Stimulated activated CD4-positive, alpha-beta T cell treated with anti-CD3 and anti-CD28 coated beads, TNF-alpha, amount 100 ng/mL, for 48 hours (primary cell): ENCODE results near the gene CNGB1.
"Not testable (repeated sequence)": the region's sequence is repeated elsewhere in the genome, so short reads cannot be mapped to it uniquely, and the experiment has no call there.

Experiments
- DNase-seq, 3 donors: peaks; one replicate each; pipeline ENCODE4 v3.0.0-alpha.2; 2020; ENCODE audit warnings: low read depth in 3 of 3

Gene CNGB1

GRCh38 chr16:57970970-57971369 is at the start of gene CNGB1:
CNGB1 (minus strand) TSS chr16:57971128; CDS start chr16:57967286, 3,842 bp downstream.
- DNase-seq, result no peak

- DNase-seq, result no peak
Observed at GRCh38 chr16:58019866-58020538, 49.1 kb upstream of the CNGB1 start.

- DNase-seq, result no peak
Observed at GRCh38 chr16:58018803-58019202, 47.9 kb upstream of the CNGB1 start.

- DNase-seq, result no peak
Observed at GRCh38 chr16:58016840-58017446, 46.0 kb upstream of the CNGB1 start.

- DNase-seq, result no peak
Observed at GRCh38 chr16:58013201-58013956, 42.5 kb upstream of the CNGB1 start.

- DNase-seq, result no peak
Observed at GRCh38 chr16:58012481-58012880, 41.6 kb upstream of the CNGB1 start.

GRCh38 chr16:58011652-58012051 is 40.7 kb upstream of the CNGB1 start:
- no peak for DNase-seq

DNA sequence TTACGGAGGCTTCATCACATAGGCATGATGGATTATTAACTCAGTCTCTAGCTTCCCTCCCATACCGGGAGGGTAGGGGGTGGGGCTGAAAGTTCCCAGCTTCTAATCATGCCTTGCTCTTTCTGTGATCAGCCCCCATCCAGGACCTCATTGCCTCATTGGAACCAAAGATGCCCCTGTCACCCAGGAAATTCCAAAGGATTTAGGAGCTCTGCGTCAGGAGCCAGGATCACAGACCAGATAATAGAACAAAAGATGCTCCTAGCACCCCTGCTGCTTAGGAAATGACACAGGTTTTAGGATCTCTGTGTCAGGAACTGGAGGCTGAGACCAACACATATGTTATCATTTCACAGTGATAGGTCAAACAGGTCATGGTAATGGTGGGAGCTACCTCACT is 40.0 kb upstream of the CNGB1 start:
- no peak for DNase-seq

- no peak for DNase-seq
Observed at GRCh38 chr16:58009856-58010416, 39.0 kb upstream of the CNGB1 start.

- DNase-seq, result not testable (repeated sequence)
Observed at GRCh38 chr16:58004736-58005135, 33.8 kb upstream of the CNGB1 start.

DNA sequence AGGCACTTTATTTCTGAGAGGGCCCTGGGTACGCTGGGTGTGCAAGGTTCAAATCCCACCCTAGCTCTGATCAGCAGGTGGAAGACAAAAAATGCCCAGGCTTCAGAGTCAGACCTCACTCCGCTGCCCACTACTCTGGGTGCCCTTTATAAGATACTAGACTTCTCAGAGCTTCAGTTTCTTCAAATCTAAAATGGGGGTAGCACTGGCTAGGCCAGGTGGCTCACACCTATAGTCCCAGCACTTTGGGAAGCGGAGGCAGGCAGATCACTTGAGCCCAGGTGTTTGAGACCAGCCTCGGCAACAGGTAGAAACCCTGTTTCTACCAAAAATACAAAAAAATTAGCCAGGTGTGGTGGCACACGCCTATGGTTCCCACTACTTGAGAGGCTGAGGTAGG is 32.0 kb upstream of the CNGB1 start:
- DNase-seq, result no peak

DNA sequence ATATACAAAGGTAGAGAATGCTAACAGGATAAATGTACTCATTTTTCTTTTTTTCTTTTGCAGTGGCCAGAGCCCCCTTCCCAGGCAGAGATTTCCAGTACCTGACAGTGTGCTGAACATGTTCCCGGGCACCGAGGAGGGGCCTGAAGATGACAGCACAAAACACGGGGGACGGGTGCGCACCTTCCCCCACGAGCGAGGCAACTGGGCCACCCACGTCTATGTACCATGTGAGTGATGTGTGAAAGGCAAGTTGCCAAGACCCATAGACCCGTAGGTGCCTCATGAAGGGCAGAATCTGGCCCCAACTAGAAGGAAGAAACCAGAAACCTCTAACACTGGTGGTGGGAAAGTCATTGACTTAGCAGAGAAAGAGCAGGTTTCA is 31.5 kb upstream of the CNGB1 start:
- DNase-seq, result no peak

DNA sequence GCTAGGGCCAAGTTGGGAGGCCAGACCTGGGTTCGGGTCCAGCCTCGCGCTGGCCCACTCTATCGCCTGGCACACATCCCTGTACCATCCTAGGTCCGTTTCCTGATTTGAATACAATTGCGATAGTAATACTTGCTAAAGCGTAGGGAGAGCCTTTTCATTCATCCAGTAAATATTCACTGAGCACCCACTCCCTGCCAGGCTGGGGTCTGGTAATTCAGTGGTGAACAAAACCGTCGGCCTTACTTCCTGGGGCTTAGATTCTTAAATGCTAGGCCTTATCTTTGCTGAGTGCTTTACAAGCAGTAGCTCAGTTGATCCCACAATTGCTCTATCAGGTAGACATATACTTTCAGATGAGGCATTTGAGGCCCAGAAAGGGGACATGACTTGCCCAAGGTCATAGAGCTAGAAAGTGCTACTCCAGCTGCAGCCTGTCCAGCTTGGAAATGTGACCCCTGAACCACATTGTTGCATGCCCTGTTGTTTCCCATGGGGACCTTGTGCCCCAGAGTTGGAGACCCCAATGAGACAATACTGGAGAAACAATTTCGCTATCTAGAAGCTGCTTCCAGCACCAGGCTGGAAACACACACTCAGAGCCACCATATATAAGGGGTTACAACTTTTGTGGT is 31.0 kb upstream of the CNGB1 start:
- DNase-seq, result no peak

DNA sequence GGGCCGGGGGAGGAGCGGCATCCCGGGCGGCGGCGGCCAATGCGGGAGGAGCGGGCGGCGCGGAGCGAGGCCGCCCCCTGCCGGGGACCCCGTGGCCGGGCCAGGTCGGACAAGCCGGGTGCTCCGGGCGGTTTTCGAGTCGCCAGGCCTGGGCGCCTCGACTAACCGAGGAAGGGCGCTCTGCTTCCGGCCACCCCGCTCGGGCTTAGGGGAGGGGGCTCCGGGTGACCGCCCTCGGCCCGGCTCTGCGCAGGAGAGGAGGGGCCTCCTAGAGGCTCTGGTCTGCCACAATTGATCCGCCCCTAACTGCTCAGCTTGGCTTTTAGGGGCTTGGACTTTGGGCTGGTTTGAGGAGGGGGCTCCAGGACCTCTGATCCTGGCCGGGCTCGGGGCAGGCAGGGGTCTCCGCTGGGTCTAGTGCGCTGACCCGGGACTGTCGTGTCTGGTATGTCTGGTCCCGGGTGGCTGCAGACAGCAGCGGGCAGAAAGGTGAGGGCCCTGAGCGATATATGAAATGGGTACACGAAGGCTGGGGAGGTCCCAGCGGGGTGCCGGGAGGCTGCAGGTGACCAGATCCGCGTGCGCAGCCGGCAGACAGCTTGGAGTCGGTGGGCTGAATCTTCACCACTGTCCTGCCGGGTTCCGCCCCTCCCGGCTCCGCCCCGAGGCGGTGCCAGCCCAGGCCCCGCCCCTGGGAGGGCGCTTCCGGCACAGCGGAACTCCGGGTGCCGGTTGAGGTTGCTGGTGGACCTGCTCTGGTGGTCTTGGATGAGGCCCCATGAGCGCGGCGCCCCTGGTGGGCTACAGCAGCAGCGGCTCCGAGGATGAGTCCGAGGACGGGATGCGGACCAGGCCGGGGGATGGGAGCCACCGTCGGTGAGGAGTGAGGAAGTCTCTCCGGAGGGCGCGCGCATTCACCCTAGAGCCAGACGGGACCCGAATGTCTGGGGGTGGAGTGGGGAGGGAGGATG is 30.1 kb upstream of the CNGB1 start, which contains the start of gene USB1:
TSS of gene USB1 (plus strand) at position 702 of the 971 bp plus-strand sequence. CDS start at position 779, 77 bp downstream.
- peak; percentile 58 to 77 (median 63) for DNase-seq

DNA sequence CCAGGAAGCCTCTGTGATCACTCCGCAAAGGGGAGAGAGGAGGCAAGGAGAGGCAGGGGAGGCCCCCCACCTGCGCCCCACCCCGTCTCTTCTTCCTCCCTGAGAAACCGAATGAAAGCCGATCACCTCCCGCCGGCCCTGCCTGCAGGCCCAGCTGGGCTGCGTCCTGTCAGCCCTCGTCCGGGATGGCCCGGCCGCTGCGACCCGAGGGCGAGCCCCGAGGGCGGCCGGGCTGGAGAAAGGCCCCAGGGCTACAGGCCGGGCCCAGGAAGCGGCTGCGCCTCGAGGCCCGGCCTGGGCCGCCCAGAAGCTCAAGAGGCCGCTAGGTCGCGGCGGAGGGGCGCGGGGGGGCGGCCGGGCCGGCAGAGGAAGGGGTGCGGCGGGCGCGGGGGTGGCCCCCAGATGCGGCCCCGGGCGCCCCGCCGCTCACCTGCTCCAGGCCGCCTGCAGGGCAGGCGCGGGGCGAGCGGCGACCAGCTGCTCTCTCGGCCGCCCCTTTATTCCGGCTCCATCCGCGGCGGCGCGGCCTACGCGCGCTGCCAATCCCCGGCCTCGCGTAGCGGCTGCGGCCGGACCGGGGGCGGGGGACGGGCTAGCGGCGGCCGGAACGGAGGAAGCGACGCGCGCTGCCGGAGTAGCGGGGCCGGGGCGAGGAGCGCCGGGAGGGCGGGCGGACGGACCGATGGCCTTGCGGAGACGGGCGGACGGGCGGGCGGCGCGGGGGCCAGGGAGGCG is 29.2 kb upstream of the CNGB1 start, which contains the start of gene ZNF319:
TSS of gene ZNF319 (minus strand) at position 702 of the 735 bp plus-strand sequence. CDS start 2,407 bp downstream, outside the sequence.
- DNase-seq, result no peak

DNA sequence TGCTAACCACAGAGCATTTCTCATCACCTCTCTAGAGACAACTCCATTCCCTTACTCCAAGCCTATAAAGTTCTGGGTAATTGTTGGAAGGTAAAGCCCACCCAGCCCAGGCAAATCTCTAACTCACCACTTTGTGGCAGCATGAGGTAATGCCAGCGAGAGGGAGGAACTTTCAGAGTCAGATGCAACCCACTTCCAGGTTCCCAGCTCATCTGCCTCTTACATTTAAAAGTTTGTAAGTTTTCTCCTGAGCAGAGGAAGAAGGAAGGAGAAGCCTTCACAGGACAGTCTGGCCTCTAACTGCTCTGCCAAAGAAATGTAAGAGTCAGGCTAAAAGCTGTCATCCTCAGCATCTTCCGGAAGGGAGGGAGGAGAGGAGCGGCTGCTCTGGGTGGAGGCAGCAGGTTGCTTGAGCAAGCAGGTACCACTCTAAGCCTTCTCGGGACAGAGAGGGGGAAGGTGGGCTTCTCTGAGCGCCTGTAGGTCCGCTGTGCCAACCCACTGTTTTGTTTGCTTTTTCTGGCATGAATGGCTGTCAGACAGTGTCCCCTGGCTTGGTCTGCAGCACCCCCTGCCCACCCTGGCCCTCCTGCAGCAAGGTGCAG is 28.5 kb upstream of the CNGB1 start:
- peak in 1 of 3 donors; percentile 19 for DNase-seq

DNA sequence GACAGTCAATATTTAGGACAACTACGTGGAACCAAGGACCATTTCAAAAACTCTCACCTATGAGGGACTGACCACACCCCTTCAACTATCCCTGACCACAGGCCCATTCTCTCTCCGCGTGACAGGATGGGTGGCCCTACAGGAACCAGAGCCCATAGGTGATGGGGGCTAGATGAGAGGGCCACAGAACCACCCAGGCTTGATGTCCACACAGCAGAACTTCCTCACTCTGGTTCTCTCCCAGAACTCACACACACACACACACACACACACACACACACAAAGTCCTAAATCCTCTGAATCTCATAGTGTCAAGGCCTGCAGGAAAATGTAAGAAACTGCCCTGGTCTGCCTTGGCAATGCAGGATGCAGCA is 28.1 kb upstream of the CNGB1 start:
- no peak for DNase-seq

DNA sequence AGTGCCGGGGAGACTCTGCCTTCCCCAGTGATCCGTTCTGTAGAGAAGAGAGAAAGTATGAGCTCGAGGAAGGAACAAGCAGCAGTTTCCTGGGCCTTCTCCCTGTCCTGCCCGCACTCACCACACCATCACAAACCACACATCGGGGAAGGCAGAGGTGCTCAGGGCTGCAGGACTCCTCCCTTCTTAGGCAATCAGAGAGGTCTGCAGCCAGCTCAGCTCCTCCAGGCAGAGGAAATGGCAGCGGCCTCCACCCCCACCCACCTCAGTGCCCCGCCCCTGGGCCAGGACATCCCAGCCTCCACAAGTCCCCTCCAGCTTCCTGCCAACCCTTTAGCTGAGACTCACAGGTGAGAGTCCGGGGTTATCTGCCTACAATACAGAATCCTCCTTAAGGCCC is 27.6 kb upstream of the CNGB1 start:
- DNase-seq, result peak in 1 of 3 donors; percentile 37

GRCh38 chr16:57997528-57998265 is 26.8 kb upstream of the CNGB1 start:
- DNase-seq, result no peak
